ENCODE measurements around the gene C17orf58.
"Not testable (repeated sequence)": the region's sequence is repeated elsewhere in the genome, so short reads cannot be mapped to it uniquely, and the experiment has no call there.

The C17orf58 gene

GRCh38 chr17:67993153-67993997 lies 2.9 kb downstream of the C17orf58 start:
- DNase-seq = peak; percentile 90 to 94
- TF ChIP-seq GATA1 (IDR thresholded peaks at IDR 0.05; ENCODE audit: low read depth, low read length) = no peak
- TF ChIP-seq POLR2A (IDR thresholded peaks at IDR 0.05; ENCODE audit: low read length) = peak; percentile 47

GRCh38 chr17:67992548-67993152 lies 3.6 kb downstream of the C17orf58 start:
- peak in 1 of 2 experiments; percentile 53 for DNase-seq
- TF ChIP-seq GATA1 (IDR thresholded peaks at IDR 0.05; ENCODE audit: low read depth, low read length) (no peak), POLR2A (IDR thresholded peaks at IDR 0.05; ENCODE audit: low read length) (no peak)

- no peak for TF ChIP-seq GATA1 (IDR thresholded peaks at IDR 0.05; ENCODE audit: low read depth, low read length)
- TF ChIP-seq POLR2A (IDR thresholded peaks at IDR 0.05; ENCODE audit: low read length) = no peak
- DNase-seq = no peak
These were observed 5.4 kb downstream of the C17orf58 start for GRCh38 chr17:67990909-67991308.

GRCh38 chr17:67983383-67983688 lies 12.9 kb downstream of the C17orf58 start:
- TF ChIP-seq GATA1 (IDR thresholded peaks at IDR 0.05; ENCODE audit: low read depth, low read length) (no peak), POLR2A (IDR thresholded peaks at IDR 0.05; ENCODE audit: low read length) (no peak)
- DNase-seq = no peak

- TF ChIP-seq POLR2A (IDR thresholded peaks at IDR 0.05; ENCODE audit: low read length) = no peak
- TF ChIP-seq GATA1 (IDR thresholded peaks at IDR 0.05; ENCODE audit: low read depth, low read length) = no peak
- no peak for DNase-seq
These were observed 13.4 kb downstream of the C17orf58 start for GRCh38 chr17:67982686-67983382.

- DNase-seq = no peak
- TF ChIP-seq GATA1 (IDR thresholded peaks at IDR 0.05; ENCODE audit: low read depth, low read length) = no peak
- no peak for TF ChIP-seq POLR2A (IDR thresholded peaks at IDR 0.05; ENCODE audit: low read length)
These were observed 14.1 kb downstream of the C17orf58 start for GRCh38 chr17:67982034-67982640.

- not testable (repeated sequence) for DNase-seq
These were observed 15.4 kb downstream of the C17orf58 start for GRCh38 chr17:67980883-67981282.

- TF ChIP-seq GATA1 (IDR thresholded peaks at IDR 0.05; ENCODE audit: low read depth, low read length) (no peak), POLR2A (IDR thresholded peaks at IDR 0.05; ENCODE audit: low read length) (no peak)
- DNase-seq = no peak
These were observed 15.8 kb downstream of the C17orf58 start for GRCh38 chr17:67980456-67980855.

GRCh38 chr17:67976306-67976705 lies 20.0 kb downstream of the C17orf58 start:
- not testable (repeated sequence) for DNase-seq

GRCh38 chr17:67974598-67975066 lies 21.6 kb downstream of the C17orf58 start:
- TF ChIP-seq GATA1 (IDR thresholded peaks at IDR 0.05; ENCODE audit: low read depth, low read length) (no peak), POLR2A (IDR thresholded peaks at IDR 0.05; ENCODE audit: low read length) (no peak)
- no peak for DNase-seq

GRCh38 chr17:67974185-67974584 lies 22.1 kb downstream of the C17orf58 start:
- no peak for DNase-seq
- TF ChIP-seq GATA1 (IDR thresholded peaks at IDR 0.05; ENCODE audit: low read depth, low read length) (no peak), POLR2A (IDR thresholded peaks at IDR 0.05; ENCODE audit: low read length) (no peak)

GRCh38 chr17:67970783-67971182 lies 25.5 kb downstream of the C17orf58 start:
- DNase-seq = no peak
- TF ChIP-seq GATA1 (IDR thresholded peaks at IDR 0.05; ENCODE audit: low read depth, low read length) (no peak), POLR2A (IDR thresholded peaks at IDR 0.05; ENCODE audit: low read length) (no peak)

- DNase-seq = peak; percentile 89 to 95
These were observed 33.1 kb downstream of the C17orf58 start for GRCh38 chr17:67963145-67963572.

GRCh38 chr17:67962156-67962555 lies 34.1 kb downstream of the C17orf58 start:
- not testable (repeated sequence) for DNase-seq

- not testable (repeated sequence) for DNase-seq
These were observed 36.0 kb downstream of the C17orf58 start for GRCh38 chr17:67960276-67960675.

All from erythroblast (primary cell).